ENCODE measurements around the gene PCDHGA3. TPM values are rescaled to one million over a fixed set of nuclear protein-coding genes. Genes with fewer than 3 reads are reported as not detected.
"Not testable (repeated sequence)": the region's sequence is repeated elsewhere in the genome, so short reads cannot be mapped to it uniquely, and the experiment has no call there.

Gene PCDHGA3
- total RNA-seq, 1 experiment from 2014 or later: not detected

DNA sequence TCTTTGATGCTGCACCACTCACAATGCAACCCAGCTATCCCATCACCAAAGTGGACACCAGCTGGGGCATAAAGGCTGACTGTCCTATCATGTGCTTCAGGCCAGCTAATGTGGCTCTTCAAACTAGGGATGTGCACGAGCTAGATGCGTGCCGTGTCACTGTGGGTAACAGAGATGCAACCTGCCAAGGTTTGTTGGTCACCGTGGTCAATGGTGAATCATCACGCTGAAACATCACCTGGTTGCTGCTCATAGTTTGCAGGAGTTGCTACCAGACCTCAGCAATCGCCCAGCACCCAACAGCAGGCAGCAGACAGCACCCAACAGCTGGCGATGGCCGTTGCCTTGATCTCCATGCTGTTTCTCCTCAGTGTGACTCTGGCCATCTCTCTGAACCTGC, 15.4 kb upstream of the PCDHGA3 start:
- ChIA-PET CTCF (no interaction called here), POLR2A (no interaction called here)
- peaks cover 4% of the 10 kb centered on the region; the same call in 1 of the 2 replicates for H3K9me3 ChIP-seq (ENCODE audit: control insufficient read depth, insufficient read depth, low read depth, low read length)
- no peak overlapping the region for H3K27ac ChIP-seq (ENCODE audit: low read length)
- ATAC-seq: no peak
- DNase-seq (ENCODE audit: low read depth, low spot score): no peak
- in situ Hi-C loops (cut with HindIII; ENCODE audit: low pct_unique_long_range_greater_than_20kb, low sequenced_read_pairs) (loop anchor here (25.0 kb wide), 1 partner anchor 141 kb away; the partner anchor contains the start of genes PCDHB10, PCDHB11, PCDHB16 and PCDHB8), intact Hi-C loops (cut with micrococcal nuclease; ENCODE audit: unreplicated experiment) (no loop called here)
- H3K36me3 ChIP-seq (ENCODE audit: control insufficient read depth, insufficient read depth, low read length): no peaks in the 10 kb centered on the region
- H3K27me3 ChIP-seq (ENCODE audit: control insufficient read depth, insufficient read depth, low read length): no peaks in the 10 kb centered on the region
- TF ChIP-seq, protein P1, sequence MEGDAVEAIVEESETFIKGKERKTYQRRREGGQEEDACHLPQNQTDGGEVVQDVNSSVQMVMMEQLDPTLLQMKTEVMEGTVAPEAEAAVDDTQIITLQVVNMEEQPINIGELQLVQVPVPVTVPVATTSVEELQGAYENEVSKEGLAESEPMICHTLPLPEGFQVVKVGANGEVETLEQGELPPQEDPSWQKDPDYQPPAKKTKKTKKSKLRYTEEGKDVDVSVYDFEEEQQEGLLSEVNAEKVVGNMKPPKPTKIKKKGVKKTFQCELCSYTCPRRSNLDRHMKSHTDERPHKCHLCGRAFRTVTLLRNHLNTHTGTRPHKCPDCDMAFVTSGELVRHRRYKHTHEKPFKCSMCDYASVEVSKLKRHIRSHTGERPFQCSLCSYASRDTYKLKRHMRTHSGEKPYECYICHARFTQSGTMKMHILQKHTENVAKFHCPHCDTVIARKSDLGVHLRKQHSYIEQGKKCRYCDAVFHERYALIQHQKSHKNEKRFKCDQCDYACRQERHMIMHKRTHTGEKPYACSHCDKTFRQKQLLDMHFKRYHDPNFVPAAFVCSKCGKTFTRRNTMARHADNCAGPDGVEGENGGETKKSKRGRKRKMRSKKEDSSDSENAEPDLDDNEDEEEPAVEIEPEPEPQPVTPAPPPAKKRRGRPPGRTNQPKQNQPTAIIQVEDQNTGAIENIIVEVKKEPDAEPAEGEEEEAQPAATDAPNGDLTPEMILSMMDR (IDR thresholded peaks at IDR 0.05): no peak
- no peak overlapping the region for H3K4me3 ChIP-seq (ENCODE audit: low read depth in 2 of 2, low read length in 2 of 2)
- BruUV-seq (replicated peaks): no TSS peak
- no peaks in the 10 kb centered on the region for H3K4me1 ChIP-seq (ENCODE audit: control insufficient read depth, insufficient read depth, low read length)

GRCh38 chr5:141330299-141331080, 13.1 kb upstream of the PCDHGA3 start, which contains the start of gene PCDHGA1:
PCDHGA1 (plus strand) TSS chr5:141330514.
- H3K4me1 ChIP-seq (ENCODE audit: control insufficient read depth, insufficient read depth, low read length): no peaks in the 10 kb centered on the region
- TF ChIP-seq, protein P1 (IDR thresholded peaks at IDR 0.05): peak; percentile 77
- no peak for TF ChIP-seq REST (IDR thresholded peaks at IDR 0.05; ENCODE audit: insufficient read depth in 1 of 2, low read depth in 2 of 2, low read length in 1 of 2)
- intact Hi-C loops (cut with micrococcal nuclease; ENCODE audit: unreplicated experiment): no loop called here
- ATAC-seq (peak; percentile 39; the same call in 1 of the 2 replicates), DNase-seq (ENCODE audit: low read depth, low spot score) (no peak)
- no peaks in the 10 kb centered on the region for H3K36me3 ChIP-seq (ENCODE audit: control insufficient read depth, insufficient read depth, low read length)
- POLR2A ChIA-PET: interaction anchor here (0.7 to 1.2 kb wide), 2 partner anchors 10 to 13 kb away, joined by 4 to 9 read pairs; partner anchors contain the start of genes PCDHGA3 and TAF7
- in situ Hi-C loops (cut with HindIII; ENCODE audit: low pct_unique_long_range_greater_than_20kb, low sequenced_read_pairs): loop anchor here (25.0 kb wide), 1 partner anchor 143 kb away; the partner anchor contains the start of genes PCDHB10, PCDHB11, PCDHB16 and PCDHB8
- CTCF ChIA-PET: interaction anchor here (0.6 to 2.0 kb wide), 10 partner anchors 9 to 406 kb away, joined by 3 to 13 read pairs (median 6); partner anchors contain the start of genes PCDHB14, PCDHGA10, PCDHGA2 and PCDHGB7
- no TSS peak for BruUV-seq (replicated peaks)
- peak within 1 kb of the TSS; percentile 39 to 70 for H3K4me3 ChIP-seq (ENCODE audit: low read depth in 2 of 2, low read length in 2 of 2)
- no peaks in the 10 kb centered on the region for H3K27me3 ChIP-seq (ENCODE audit: control insufficient read depth, insufficient read depth, low read length)
- H3K9me3 ChIP-seq (ENCODE audit: control insufficient read depth, insufficient read depth, low read depth, low read length): peaks cover 6% of the 10 kb centered on the region; the same call in 1 of the 2 replicates
- peak within 1 kb of the TSS; percentile 78 for H3K27ac ChIP-seq (ENCODE audit: low read length)

GRCh38 chr5:141332571-141332970, 11.1 kb upstream of the PCDHGA3 start:
- DNase-seq (ENCODE audit: low read depth, low spot score); BruUV-seq (replicated peaks); ATAC-seq; H3K27ac ChIP-seq (ENCODE audit: low read length); H3K27me3 ChIP-seq (ENCODE audit: control insufficient read depth, insufficient read depth, low read length); H3K4me3 ChIP-seq (ENCODE audit: low read depth in 2 of 2, low read length in 2 of 2); intact Hi-C loops (cut with micrococcal nuclease; ENCODE audit: unreplicated experiment); H3K36me3 ChIP-seq (ENCODE audit: control insufficient read depth, insufficient read depth, low read length); POLR2A ChIA-PET; H3K4me1 ChIP-seq (ENCODE audit: control insufficient read depth, insufficient read depth, low read length): not testable (repeated sequence)
- peaks cover 12% of the 10 kb centered on the region; the same call in 1 of the 2 replicates for H3K9me3 ChIP-seq (ENCODE audit: control insufficient read depth, insufficient read depth, low read depth, low read length)
- CTCF ChIA-PET: interaction anchor here (0.6 kb wide), 2 partner anchors 180 to 256 kb away, joined by 3 to 4 read pairs; no protein-coding TSS in a partner anchor
- in situ Hi-C loops (cut with HindIII; ENCODE audit: low pct_unique_long_range_greater_than_20kb, low sequenced_read_pairs): loop anchor here (25.0 kb wide), 1 partner anchor 145 kb away; the partner anchor contains the start of genes PCDHB10, PCDHB11, PCDHB16 and PCDHB8
